ENCODE data around the gene CRB2.
"Not testable (repeated sequence)": the region's sequence is repeated elsewhere in the genome, so short reads cannot be mapped to it uniquely, and the experiment has no call there.

CRB2 gene

DNA sequence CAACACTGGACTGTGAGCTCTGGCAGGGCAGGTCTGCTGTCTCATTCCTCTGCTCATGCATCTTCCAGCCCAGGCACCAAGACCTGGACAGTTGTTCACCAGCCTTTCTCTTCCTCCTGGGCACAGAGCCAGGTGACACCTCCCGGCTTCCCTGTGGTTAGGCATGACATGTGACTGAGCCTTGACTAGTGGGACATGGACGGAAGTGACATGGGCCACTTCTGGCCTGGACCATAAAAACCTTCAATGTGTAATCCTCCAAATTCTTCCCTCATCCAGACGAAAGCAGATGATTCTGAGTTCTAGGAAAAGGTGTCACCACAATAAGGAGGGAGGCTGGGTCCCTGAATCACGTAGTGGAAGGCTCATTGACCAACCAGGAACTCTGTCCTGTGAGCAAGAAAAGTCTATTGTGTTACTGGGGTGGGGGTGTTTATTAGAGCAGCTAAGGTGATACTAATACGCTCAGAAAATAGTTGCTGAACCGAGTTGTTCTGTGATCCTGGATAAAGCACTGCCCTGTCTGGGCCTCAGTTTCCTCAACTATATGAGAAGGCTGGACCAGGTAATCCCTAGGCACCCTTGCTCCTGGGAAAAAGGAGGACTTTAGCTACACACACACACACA is 26.6 kb upstream of the CRB2 start:
- DNase-seq (ENCODE audit: low read depth in 3 of 3) = no peak

DNA sequence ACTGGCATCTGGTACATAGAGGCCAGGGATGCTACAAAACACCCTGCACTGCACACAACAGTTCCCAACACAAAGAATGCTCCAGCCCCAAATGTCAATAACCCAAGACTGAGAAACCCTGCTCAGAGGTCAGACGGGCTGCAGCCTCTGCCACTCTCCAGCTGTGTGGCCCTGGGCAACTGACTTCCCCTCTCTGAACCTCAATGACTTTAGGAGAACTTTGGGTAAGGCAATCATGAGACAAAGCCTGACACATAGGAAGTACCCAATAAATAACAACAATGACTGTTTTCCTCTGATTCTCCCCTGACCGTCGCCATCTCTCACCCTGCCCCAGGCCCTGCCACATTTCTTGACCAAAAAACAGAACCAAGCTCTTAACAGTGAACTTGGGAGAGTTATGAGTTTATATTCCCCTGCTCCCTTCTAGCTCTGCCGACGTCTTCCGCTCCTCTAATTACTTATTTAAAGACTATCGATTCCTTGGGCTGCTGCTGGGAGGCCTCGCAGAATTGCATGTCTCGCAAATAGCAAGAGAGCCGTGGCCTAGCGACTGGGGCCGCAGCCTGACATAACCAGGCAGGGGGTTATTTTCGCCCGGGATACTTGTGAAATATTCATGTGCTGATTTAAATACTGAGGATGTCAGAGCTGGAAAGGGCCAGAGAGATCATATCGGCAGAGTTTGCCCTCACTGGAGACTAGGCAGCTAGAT is 24.5 kb upstream of the CRB2 start:
- DNase-seq (ENCODE audit: low read depth in 3 of 3) = no peak

DNA sequence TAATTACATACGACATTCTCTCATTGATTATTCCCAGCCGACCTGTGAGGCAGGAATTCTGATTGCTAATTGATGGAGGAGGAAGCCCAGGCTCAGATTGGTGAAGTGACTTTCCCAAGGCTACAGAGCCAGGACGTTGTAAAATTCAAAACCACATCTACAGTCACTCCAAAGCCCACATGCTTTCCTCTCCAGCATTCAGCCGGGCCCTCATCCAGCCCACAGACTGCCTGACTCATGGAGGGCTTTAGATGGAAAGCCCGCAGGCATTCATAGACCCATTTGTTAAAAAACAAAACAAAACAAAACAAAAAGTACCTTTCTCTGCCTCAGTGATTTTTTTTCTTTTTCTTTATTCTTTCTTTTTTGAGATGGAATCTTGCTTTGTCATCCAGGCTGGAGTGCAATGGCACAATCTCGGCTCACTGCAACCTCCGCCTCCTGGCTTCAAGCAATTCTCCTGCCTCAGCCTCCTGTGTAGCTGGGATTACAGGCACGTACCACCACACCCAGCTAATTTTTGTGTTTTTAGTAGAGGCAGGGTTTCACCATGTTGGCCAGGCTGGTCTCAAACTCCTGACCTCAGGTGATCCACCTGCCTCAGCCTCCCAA is 22.8 kb upstream of the CRB2 start:
- not testable (repeated sequence) for DNase-seq (ENCODE audit: low read depth in 3 of 3)

DNA sequence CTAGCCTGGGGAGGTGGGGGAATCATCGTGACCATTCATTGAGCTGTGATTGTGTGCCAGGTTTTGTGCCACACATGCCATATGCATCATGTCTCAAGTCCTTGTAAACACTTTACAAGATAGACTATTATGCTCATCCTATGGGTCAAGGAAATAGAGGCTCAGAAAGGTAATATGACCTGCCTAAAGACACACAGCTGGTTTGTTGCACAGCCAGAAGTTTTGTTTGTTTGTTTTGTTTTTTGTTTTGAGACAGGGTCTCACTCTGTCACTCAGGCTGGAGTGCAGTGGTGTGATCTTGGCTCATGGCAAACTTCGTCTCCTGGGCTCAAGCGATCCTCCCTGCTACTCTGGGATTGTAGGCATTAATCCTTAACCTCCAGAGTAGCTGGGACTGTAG is 21.4 kb upstream of the CRB2 start:
- no peak for DNase-seq (ENCODE audit: low read depth in 3 of 3)

DNA sequence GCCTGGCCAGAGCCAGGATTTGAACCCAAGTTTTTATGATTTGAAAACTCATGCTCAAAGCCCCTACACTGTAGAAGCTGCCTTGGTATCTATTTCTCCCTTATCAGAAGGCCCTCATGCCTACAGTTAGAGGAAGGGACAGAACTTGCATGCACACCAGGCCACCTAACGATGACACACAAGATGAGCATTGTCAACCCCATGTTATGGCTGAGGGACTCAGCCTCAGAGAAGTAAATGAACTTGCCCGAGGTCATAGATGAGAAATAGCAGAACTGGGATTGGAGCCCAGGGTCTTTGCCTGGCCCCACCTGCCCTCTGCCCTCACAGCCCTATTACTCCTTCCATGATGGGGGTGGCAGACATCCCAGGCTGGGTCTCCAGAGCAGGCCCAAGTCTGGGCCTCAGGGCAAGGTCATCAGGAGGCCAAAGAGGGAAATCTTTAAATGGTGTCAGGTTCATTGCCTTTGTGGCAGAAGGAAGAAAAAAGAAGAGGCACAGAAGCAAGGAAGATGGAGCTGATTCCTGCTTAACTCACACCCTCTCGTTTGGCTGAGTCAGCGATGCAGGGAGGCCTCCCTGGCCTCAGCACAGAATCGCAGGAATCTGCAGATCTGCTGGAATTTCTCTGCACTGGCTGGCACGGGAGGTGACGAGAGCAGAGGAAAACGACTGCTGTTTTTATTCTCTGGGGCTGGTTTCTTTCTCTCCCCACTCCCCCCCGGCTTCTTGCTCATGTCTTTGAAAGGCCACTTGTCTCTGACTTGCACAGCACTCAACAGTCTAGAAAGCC is 20.6 kb upstream of the CRB2 start:
- no peak for DNase-seq (ENCODE audit: low read depth in 3 of 3)

DNA sequence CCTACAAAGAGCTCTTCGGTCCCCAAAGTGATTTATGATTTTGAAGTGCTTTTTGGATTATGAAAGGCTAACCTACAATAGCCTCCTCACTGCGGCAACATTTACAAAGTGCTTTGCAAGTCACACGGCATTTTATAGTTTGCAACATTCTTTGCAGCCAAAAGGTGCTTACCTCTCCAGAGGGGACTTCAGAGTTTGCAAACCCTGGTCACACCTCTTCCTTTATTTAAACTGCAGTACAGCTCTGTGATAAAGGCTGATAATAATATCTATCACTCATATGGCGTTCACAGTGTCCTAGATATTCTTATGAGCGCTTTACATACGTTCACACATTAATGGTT is 20.0 kb upstream of the CRB2 start:
- DNase-seq (ENCODE audit: low read depth in 3 of 3) = no peak

DNA sequence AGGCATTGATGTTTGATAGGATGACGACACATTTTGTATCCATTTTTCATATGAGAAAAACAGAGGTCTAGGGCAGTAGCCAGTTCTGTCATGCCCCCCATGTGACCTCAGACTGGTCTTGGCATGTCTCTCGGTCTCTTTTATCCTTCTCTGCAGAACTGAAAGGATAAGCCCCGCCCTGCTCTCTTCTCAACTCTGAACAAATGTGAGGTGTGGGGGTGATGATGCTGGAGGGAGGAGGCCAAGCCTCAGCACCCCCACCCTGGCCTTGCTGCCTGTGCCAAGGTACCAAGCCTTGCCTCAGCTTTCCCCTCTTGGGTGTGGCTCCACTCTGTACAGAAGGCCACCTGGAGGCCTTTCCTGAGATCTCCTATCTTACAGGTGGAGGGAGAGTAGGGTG is 19.5 kb upstream of the CRB2 start:
- DNase-seq (ENCODE audit: low read depth in 3 of 3) = no peak

DNA sequence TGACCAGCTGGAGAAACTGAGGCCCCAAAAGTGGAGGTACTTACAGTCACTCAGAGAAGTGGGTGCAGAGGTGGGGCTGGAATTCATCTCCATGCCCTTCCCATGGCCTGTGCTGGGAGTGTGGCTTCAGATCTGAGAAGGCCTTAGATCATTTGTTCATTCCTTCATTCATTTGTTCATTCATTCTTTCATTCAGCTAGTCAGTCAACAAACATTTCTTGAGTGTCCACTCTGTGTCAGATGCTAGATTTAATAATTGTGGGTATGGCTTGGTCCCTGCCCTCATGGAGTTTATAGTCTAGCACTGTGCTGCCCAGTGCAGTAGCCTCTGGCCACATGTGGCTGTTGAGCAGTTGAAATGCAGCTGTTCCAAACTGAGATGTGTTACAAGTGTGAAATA is 19.0 kb upstream of the CRB2 start:
- no peak for DNase-seq (ENCODE audit: low read depth in 3 of 3)

DNA sequence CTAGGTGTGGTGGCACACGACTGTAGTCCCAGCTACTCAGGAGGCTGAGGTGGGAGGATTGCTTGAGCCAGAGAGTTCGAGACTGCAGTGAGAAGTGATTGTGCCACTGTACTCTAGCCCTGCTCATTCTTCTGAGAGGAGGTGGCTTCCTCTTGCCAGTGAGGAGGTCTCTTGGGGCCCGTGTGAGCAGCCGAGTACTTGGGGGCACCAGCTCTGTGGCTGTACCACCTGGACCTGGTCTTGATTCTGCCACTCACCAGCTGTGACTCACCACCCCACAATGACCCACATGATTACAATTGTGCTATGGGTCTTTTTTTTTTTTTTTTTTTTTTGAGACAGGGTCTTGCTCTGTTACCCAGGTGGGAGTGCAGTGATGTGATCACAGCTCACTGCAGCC is 18.0 kb upstream of the CRB2 start:
- DNase-seq (ENCODE audit: low read depth in 3 of 3) = no peak

DNA sequence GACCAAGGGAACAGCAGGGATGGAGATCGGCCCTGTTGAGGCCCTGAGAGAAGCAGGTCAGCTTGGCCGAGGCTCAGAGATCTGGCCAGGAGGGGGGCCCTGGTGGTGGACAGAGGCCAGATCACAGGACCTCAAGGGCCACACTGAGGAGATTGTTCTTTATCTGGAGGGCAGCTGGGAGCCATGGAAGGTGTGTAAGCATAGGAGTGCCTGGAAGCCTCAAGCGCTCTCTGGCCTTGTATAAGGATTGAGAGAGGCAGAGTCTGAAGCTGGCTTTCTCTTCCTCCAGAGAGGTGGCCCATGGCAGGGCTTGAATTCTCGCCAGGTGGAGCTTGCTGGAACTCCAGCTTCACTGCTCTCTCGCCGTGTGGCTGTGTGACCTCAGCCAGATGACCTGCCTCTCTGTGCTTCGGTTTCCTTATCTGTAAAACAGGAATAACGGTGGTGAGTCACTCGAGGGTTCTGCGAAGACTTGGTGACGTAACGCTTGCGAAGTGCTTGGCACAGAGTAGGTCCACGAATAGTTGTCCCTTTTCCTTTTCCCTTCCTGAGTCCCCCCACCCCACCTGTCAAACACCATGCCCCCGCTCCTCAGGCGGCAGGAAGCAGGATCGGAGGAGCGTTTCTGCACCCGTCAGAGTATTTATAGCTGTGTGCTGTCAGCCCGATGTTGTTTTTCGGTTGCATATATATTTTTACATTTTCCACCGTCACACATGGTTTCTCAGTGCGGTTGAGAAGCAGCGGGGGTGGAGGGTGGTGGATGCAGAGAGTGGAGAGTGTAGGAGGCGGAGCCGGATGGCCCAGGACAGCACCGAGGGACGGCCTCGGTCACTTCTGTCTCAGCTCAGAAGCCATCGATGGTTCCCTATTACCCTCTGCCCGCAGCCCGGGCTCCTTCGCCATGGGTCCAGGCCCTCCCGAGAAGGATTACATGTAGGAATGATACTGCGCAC is 17.0 kb upstream of the CRB2 start:
- DNase-seq (ENCODE audit: low read depth in 3 of 3) = peak; percentile 29 to 36 (median 33)

DNA sequence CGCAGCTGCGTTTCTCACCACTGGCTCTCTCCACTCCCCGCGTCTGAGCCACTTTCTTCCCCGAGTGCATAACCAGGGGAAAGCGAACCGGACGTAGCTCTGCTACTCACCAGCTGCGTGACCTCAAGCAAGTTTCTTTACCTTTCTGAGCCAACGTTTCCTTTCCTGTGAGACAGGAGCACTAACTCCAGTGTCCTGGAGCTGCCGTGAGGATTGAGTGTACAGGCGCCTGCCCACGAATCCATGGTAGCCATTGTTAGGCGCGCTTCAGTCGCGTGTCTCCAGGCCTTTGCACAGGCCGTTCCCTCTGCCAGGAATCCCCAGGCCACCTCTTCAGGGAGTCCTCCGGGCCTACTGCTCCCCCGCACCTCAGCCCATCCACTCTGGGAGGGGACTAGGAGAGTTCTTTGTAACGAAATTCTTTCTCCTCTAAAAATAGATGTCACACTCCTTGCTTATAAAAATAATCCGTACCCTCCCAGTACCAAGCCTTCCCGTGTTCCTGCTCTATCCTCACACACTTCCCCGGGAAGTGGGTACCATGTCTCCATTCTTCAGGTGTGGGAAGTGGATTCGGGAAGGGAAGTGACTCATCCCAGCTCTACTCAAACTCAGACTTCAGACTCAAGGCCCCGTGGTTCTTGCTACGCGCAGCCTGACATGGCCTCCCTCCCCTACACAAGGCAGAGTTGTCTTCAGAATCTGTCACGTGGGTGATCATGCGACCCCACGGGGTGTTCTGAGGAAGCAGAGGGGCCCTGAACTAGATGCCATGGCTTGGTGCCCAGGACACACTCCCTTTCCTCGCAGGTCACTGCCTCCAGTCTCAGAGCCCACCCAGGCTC is 16.1 kb upstream of the CRB2 start:
- DNase-seq (ENCODE audit: low read depth in 3 of 3) = peak in 1 of 3 experiments; percentile 35

DNA sequence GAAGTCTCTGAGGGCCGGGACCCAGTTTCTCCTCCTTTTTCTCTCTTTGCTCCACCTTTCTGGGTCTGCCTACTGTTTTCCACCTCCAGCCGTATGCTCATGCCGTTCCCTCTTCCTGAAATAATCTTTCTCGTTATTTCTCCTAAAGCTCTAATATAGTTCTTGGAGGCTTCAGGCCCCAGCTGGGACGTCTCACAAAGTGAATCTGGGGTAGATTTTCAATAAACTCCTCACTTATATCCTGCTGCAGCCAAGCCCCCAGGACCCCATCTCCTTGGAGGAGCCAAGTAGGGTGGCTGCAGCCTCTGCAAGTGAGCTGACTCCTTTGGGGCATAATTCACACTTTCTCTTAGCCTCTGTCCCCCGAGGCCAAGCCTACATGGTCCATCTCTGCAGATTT is 14.2 kb upstream of the CRB2 start:
- no peak for DNase-seq (ENCODE audit: low read depth in 3 of 3)

DNA sequence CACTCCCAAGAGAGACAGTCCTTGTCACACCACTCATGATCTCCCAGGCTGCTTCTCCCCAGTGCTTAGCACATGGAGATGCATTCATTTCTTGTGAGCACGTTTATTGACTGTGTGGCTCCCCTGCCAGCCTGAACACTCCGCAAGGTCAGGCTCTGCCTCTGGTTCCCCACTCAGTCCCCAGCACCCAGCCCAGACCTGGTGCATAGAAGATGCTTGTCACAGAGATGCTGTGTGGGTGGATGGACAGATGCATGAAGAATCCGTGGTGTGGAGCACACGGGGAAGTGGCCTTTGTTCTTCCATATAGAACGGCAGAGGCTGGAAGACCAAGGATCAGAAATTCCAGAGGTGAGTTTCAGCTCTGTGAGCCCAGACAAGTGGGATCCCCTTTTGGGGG is 13.8 kb upstream of the CRB2 start:
- no peak for DNase-seq (ENCODE audit: low read depth in 3 of 3)

DNA sequence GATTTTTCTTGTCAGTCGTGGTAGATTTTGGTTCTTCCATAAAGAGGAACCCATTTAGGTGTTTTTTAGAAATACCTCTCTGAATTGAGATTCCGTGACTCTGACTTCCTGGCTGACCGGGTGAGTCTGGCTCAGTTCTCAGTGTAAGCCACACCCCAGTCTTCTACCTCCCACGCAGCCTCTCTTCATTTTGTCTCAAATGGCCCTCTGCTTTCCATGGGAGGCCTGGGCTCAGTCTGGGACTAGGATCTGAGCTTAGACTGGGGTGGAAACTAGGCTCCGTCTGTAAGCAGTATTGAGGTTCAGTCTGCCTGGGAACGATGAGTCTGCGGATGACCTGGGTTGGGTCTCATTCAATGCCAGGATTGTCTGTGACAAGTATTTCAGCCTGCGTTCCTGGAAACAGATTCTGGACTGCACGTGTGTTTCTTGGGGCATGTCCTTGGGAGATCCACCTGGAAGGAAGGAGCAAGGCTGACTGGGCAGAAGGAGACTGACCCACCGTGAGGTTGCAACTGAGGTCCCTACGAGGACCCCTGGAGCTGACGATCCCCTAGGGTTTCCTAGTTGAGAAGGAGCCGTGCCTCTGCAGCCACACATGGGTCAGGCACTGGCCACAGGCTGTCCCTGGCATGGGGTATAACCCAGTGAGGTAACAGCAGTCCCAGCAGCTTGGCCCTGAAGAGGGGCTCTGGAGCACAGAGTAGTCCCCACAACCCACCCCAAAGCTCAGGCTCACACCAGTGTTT is 12.4 kb upstream of the CRB2 start:
- no peak for DNase-seq (ENCODE audit: low read depth in 3 of 3)

DNA sequence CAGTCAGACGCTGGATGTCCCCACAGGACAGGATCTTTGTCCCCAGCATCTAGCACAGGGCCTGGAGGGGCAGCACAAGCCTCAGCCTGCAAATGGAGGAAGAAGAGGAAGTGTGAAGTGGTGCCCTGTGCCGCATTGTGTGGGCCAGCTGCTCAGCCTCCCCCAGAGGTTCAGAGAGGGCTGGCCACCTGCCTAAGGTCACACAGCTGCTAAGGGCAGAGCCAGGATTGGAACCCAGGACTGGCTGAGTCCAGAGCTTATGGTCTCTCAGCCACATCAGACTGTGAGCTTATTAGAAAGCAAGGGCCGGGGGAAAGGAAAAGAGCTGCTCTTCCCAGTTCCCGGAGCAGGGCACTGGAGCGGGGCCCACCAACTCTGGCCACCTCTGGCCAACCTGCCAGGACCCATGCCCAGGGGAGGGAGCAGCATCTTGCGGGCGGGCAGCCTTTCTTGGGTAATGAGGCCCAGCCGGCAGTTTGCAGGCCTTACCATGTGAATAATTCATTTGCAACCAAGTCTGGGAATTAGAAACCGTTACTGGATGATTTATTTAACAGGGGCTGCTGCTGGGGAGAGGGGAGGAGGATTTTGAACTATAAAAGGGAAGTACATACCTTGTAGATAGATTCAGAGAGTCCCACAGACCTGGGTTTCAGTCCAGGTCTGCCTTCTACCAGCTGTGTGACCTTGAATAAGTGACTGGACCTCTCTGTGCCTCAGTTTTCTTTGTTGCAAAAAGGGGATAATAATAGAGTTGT is 11.6 kb upstream of the CRB2 start:
- no peak for DNase-seq (ENCODE audit: low read depth in 3 of 3)

DNA sequence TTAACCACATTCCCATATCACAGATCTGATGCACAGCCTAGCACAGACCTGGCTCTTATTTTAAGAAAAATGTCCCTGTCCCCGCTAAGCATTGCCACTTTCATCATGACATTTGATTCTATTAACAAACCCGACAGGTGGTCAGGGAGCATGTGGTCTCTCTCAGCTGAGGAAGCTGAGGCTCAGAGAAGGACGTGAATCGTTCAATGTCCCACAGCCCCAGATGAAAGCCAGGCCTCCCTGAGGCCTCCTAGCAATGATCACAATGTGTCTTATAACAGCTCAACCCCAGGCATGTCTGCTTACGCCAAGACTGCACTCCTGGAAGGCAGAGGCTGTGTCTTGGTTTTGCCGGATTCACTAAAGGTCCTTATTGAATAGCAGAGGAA is 10.4 kb upstream of the CRB2 start:
- no peak for DNase-seq (ENCODE audit: low read depth in 3 of 3)

DNA sequence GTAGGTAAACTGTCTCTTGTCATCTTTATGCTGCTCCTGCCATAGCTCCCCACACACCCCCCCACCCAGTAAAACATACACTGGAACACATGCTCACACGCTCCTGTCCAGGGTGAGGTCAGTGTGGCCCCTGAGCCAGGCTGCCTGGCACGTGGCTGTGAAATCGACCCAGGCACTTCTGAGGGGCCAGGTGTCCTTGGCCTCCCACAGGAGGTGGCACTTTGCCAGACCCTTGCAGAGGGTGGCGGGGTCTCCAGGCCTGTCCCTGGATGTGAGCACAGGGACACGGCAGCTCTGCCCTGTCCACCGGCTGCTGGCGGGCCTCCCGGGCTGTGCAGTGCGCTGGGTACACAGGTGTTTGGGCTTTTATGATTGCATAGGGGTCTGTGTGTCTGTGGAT is 10.0 kb upstream of the CRB2 start:
- DNase-seq (ENCODE audit: low read depth in 3 of 3) = no peak

DNA sequence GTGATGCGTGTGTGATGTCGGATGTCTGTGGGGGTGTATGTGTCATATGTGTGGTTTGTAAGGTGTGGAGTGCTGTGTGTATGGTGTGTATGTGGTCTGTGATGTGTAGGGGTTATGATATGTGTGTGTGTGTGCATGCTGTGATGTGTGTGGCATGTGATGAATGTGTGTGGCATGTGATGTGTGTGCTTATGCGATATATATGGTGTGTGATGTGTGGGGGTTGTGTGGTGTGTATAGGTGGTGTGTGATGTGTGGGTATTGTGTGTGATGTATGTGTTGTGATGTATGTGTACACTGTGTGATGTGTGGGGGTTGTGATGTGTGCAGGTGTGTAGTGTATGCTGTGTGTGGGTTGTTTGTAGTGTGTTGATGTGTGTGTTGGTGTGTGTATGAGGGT is 9.2 kb upstream of the CRB2 start:
- no peak for DNase-seq (ENCODE audit: low read depth in 3 of 3)

Data from stimulated activated CD4-positive, alpha-beta T cell treated with anti-CD3 and anti-CD28 coated beads, TNF-alpha, amount 100 ng/mL, for 4 hours (primary cell).